ENCODE results near the gene CDC7. TPM values are rescaled to one million over a fixed set of nuclear protein-coding genes. Genes with fewer than 3 reads are reported as not detected.

CDC7 gene
- polyA plus RNA-seq, 1 donor (not counting 4 experiments of a cell fraction or from before 2014, with no cell fraction given): 8.1 TPM

- H2AFZ ChIP-seq (ENCODE audit: control insufficient read depth, low read length): no peak overlapping the region
- H3K4me1 ChIP-seq (ENCODE audit: control insufficient read depth, extremely low read depth, insufficient read depth, low read length): peaks cover 4% of the 10 kb centered on the region
- H3K4me2 ChIP-seq (ENCODE audit: control insufficient read depth, extremely low read depth, insufficient read depth, low read depth, low read length): no peak overlapping the region
- dilution Hi-C loops (cut with MboI; ENCODE audit: extremely low pct_ligation_motif_present, low sequenced_read_pairs): no loop called here
- H3K79me2 ChIP-seq (ENCODE audit: control insufficient read depth, insufficient read depth, low read length): no peaks in the 10 kb centered on the region
- no peak overlapping the region for H3K4me3 ChIP-seq (ENCODE audit: control insufficient read depth in 2 of 3, extremely low read depth in 1 of 3, insufficient read depth in 2 of 3, low read depth in 1 of 3, low read length in 3 of 3)
- FAIRE-seq (no peak), DNase-seq (ENCODE audit: low read depth, low spot score) (no peak)
- H3K9me3 ChIP-seq (ENCODE audit: control insufficient read depth, low read depth, low read length): no peaks in the 10 kb centered on the region
- no peak overlapping the region for H3K27ac ChIP-seq (ENCODE audit: control insufficient read depth, insufficient read depth, low read length)
- no peaks in the 10 kb centered on the region for H4K20me1 ChIP-seq (ENCODE audit: control insufficient read depth, extremely low read depth, insufficient read depth, low read length)
- H3K9me1 ChIP-seq (ENCODE audit: control insufficient read depth, extremely low read depth, insufficient read depth, low read length): no peaks in the 10 kb centered on the region
- H3K27me3 ChIP-seq (ENCODE audit: control insufficient read depth, extremely low read depth, insufficient read depth, low read length): no peaks in the 10 kb centered on the region
- TF ChIP-seq CTCF (optimal IDR thresholded peaks at IDR 0.05 in 1 of 3, IDR thresholded peaks at IDR 0.05 in 1 of 3, conservative IDR thresholded peaks at IDR 0.05 in 1 of 3; ENCODE audit: extremely low read depth in 1 of 3, insufficient read depth in 2 of 3, low read length in 3 of 3) (no peak), EZH2 (IDR thresholded peaks at IDR 0.05; ENCODE audit: low read length) (no peak)
- no peaks in the 10 kb centered on the region for H3K36me3 ChIP-seq (ENCODE audit: control insufficient read depth in 2 of 2, extremely low read depth in 1 of 2, insufficient read depth in 2 of 2, low read length in 2 of 2)
- no peak overlapping the region for H3K9ac ChIP-seq (ENCODE audit: control insufficient read depth, extremely low read depth, insufficient read depth, low read length)
These were observed 25.8 kb downstream of the CDC7 start for GRCh38 chr1:91526496-91526895.

GRCh38 chr1:91527266-91527765 lies 26.7 kb downstream of the CDC7 start:
- no peak overlapping the region for H3K9ac ChIP-seq (ENCODE audit: control insufficient read depth, extremely low read depth, insufficient read depth, low read length)
- H2AFZ ChIP-seq (ENCODE audit: control insufficient read depth, low read length): no peak overlapping the region
- dilution Hi-C loops (cut with MboI; ENCODE audit: extremely low pct_ligation_motif_present, low sequenced_read_pairs): no loop called here
- FAIRE-seq (no peak), DNase-seq (ENCODE audit: low read depth, low spot score) (no peak)
- H3K9me3 ChIP-seq (ENCODE audit: control insufficient read depth, low read depth, low read length): no peaks in the 10 kb centered on the region
- no peaks in the 10 kb centered on the region for H4K20me1 ChIP-seq (ENCODE audit: control insufficient read depth, extremely low read depth, insufficient read depth, low read length)
- no peaks in the 10 kb centered on the region for H3K27me3 ChIP-seq (ENCODE audit: control insufficient read depth, extremely low read depth, insufficient read depth, low read length)
- no peaks in the 10 kb centered on the region for H3K9me1 ChIP-seq (ENCODE audit: control insufficient read depth, extremely low read depth, insufficient read depth, low read length)
- no peaks in the 10 kb centered on the region for H3K79me2 ChIP-seq (ENCODE audit: control insufficient read depth, insufficient read depth, low read length)
- no peaks in the 10 kb centered on the region for H3K36me3 ChIP-seq (ENCODE audit: control insufficient read depth in 2 of 2, extremely low read depth in 1 of 2, insufficient read depth in 2 of 2, low read length in 2 of 2)
- H3K27ac ChIP-seq (ENCODE audit: control insufficient read depth, insufficient read depth, low read length): no peak overlapping the region
- peaks cover 4% of the 10 kb centered on the region for H3K4me1 ChIP-seq (ENCODE audit: control insufficient read depth, extremely low read depth, insufficient read depth, low read length)
- TF ChIP-seq CTCF (optimal IDR thresholded peaks at IDR 0.05 in 1 of 3, IDR thresholded peaks at IDR 0.05 in 1 of 3, conservative IDR thresholded peaks at IDR 0.05 in 1 of 3; ENCODE audit: extremely low read depth in 1 of 3, insufficient read depth in 2 of 3, low read length in 3 of 3) (no peak), EZH2 (IDR thresholded peaks at IDR 0.05; ENCODE audit: low read length) (no peak)
- H3K4me2 ChIP-seq (ENCODE audit: control insufficient read depth, extremely low read depth, insufficient read depth, low read depth, low read length): no peak overlapping the region
- H3K4me3 ChIP-seq (ENCODE audit: control insufficient read depth in 2 of 3, extremely low read depth in 1 of 3, insufficient read depth in 2 of 3, low read depth in 1 of 3, low read length in 3 of 3): no peak overlapping the region
